A673 (cell line): ENCODE measurements around the gene ZNF254.

Experiments
- EZH2 ChIP-seq: fragments of 200-600 bp; sonication (generic); IDR thresholded peaks from 2 replicates; pipeline ENCODE4 v1.6.1; 2017; ENCODE audit warnings: borderline replicate concordance, low read depth, mild to moderate bottlenecking, mixed read lengths, antibody characterized with exemption, low read length; ENCODE audit not compliant: poor library complexity, severe bottlenecking
- TF ChIP-seq, protein P1 (sequence below): fragments of 300-800, 200-600 bp; sonication (generic); conservative IDR thresholded peaks from 2 replicates; pipeline ENCODE4 v1.5.1; 2017; ENCODE audit warnings: low read depth, mild to moderate bottlenecking, antibody characterized with exemption, low read length, moderate library complexity, mixed read lengths

DNA sequence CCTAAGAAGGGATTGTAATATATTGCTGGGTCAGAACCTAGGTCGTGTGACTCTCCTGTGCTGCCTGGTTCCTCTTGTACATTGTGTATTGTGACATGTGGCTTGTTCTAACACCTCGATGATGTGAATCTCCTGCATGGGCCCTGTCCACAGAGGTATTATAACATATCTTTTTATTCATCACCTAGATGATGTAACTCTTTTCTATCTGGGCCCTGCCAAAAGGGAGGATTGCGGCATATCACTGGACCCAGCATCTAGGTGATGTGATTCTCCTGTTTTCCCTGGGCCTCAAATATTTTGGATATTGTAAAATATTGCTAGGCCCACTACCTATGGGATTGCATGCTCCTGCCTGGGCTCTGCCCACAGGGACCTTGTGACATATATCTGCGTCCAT, 33.4 kb upstream of the ZNF254 start:
- TF ChIP-seq, protein P1, sequence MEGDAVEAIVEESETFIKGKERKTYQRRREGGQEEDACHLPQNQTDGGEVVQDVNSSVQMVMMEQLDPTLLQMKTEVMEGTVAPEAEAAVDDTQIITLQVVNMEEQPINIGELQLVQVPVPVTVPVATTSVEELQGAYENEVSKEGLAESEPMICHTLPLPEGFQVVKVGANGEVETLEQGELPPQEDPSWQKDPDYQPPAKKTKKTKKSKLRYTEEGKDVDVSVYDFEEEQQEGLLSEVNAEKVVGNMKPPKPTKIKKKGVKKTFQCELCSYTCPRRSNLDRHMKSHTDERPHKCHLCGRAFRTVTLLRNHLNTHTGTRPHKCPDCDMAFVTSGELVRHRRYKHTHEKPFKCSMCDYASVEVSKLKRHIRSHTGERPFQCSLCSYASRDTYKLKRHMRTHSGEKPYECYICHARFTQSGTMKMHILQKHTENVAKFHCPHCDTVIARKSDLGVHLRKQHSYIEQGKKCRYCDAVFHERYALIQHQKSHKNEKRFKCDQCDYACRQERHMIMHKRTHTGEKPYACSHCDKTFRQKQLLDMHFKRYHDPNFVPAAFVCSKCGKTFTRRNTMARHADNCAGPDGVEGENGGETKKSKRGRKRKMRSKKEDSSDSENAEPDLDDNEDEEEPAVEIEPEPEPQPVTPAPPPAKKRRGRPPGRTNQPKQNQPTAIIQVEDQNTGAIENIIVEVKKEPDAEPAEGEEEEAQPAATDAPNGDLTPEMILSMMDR = no peak
- no peak for TF ChIP-seq EZH2
